NCI-H146 treated with DMSO at 0.1 percent for 48 hours (cell line): ENCODE data around the gene CORO2B.

ENCODE experiments used
- DNase-seq: peaks from one replicate; lab custom pipeline; 2025; ENCODE audit not compliant: unreplicated experiment; lab: John Stamatoyannopoulos, UW

CORO2B gene

GRCh38 chr15:68695061-68695595, 116.3 kb downstream of the CORO2B start:
- no peak for DNase-seq

- DNase-seq = no peak
Observed at GRCh38 chr15:68696414-68697363, 117.9 kb downstream of the CORO2B start.

- DNase-seq = no peak
Observed at GRCh38 chr15:68697711-68698690, 119.2 kb downstream of the CORO2B start.

- DNase-seq = no peak
Observed at GRCh38 chr15:68698708-68699107, 119.9 kb downstream of the CORO2B start.

- no peak for DNase-seq
Observed at GRCh38 chr15:68699124-68699880, 120.5 kb downstream of the CORO2B start.

- DNase-seq = no peak
Observed at GRCh38 chr15:68699881-68700454, 121.2 kb downstream of the CORO2B start.

GRCh38 chr15:68700455-68701123, 121.8 kb downstream of the CORO2B start:
- DNase-seq = peak; percentile 48

- no peak for DNase-seq
Observed at GRCh38 chr15:68701886-68702285, 123.1 kb downstream of the CORO2B start.

GRCh38 chr15:68704496-68705021, 125.8 kb downstream of the CORO2B start:
- no peak for DNase-seq

- DNase-seq = no peak
Observed at GRCh38 chr15:68706256-68706655, 127.5 kb downstream of the CORO2B start.

- no peak for DNase-seq
Observed at GRCh38 chr15:68706931-68707330, 128.1 kb downstream of the CORO2B start.

- no peak for DNase-seq
Observed at GRCh38 chr15:68707386-68707785, 128.6 kb downstream of the CORO2B start.

- DNase-seq = no peak
Observed at GRCh38 chr15:68709876-68710275, 131.1 kb downstream of the CORO2B start.

- DNase-seq = no peak
Observed at GRCh38 chr15:68710536-68710935, 131.7 kb downstream of the CORO2B start.

- no peak for DNase-seq
Observed at GRCh38 chr15:68711406-68711805, 132.6 kb downstream of the CORO2B start.

GRCh38 chr15:68712886-68713285, 134.1 kb downstream of the CORO2B start:
- DNase-seq = no peak

- no peak for DNase-seq
Observed at GRCh38 chr15:68713874-68714273, 135.1 kb downstream of the CORO2B start.

GRCh38 chr15:68715111-68715510, 136.3 kb downstream of the CORO2B start:
- DNase-seq = no peak

- no peak for DNase-seq
Observed at GRCh38 chr15:68717951-68718350, 139.2 kb downstream of the CORO2B start.
